Gastroesophageal sphincter (tissue), 3 donors: ENCODE data around the gene C1QL4.

Source experiments
- POLR2A ChIP-seq, 2 donors: fragments of 450-650 bp; IDR thresholded peaks; one replicate each; pipeline ENCODE4 v1.6.1; 2017; ENCODE audit warnings: antibody characterized with exemption in 2 of 2, mild to moderate bottlenecking in 2 of 2, moderate library complexity in 1 of 2
- TF ChIP-seq, protein P1 (sequence below), 4 experiments: fragments of 200-600 bp in 2 of 4; fragments of 450-650 bp in 2 of 4; sonication (generic) in 1 of 4; IDR thresholded peaks; one replicate each; pipeline ENCODE4 v1.5.1; 2017 to 2019; ENCODE audit warnings: antibody characterized with exemption in 4 of 4, mild to moderate bottlenecking in 2 of 4, moderate library complexity in 2 of 4

DNA sequence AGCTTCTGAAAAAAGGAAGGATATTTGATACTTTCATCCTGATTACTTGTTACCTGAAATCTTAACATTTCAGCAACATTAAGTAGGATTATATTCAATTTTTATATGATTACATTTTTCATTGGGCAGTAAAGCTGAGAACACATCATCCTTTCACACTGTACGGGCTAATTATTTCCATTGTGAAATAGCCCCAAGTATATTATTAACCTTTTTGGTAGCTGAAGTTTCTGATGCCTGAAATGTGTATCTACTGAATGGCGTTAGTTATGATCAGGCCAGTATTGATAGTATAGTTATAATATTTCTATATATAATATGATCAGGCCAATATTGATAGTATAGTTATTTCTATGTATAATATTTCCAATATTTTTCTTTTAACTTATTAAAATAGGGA, 40.4 kb upstream of the C1QL4 start:
- TF ChIP-seq, protein P1, sequence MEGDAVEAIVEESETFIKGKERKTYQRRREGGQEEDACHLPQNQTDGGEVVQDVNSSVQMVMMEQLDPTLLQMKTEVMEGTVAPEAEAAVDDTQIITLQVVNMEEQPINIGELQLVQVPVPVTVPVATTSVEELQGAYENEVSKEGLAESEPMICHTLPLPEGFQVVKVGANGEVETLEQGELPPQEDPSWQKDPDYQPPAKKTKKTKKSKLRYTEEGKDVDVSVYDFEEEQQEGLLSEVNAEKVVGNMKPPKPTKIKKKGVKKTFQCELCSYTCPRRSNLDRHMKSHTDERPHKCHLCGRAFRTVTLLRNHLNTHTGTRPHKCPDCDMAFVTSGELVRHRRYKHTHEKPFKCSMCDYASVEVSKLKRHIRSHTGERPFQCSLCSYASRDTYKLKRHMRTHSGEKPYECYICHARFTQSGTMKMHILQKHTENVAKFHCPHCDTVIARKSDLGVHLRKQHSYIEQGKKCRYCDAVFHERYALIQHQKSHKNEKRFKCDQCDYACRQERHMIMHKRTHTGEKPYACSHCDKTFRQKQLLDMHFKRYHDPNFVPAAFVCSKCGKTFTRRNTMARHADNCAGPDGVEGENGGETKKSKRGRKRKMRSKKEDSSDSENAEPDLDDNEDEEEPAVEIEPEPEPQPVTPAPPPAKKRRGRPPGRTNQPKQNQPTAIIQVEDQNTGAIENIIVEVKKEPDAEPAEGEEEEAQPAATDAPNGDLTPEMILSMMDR (IDR thresholded peaks at IDR 0.05), result no peak
- no peak for TF ChIP-seq POLR2A (IDR thresholded peaks at IDR 0.05)
